Measurements from ENCODE around the gene GUCA2A. TPM values are rescaled to one million over a fixed set of nuclear protein-coding genes. Genes with fewer than 3 reads are reported as not detected.
A peak's percentile ranks its signal among the peaks of the same experiment; 100 is the strongest.

The GUCA2A gene
- total and polyA plus RNA-seq, 9 of the 15 experiments (the other 6 are each of a cell fraction or from before 2014, with no cell fraction given), result not detected

- CTCF ChIA-PET (ENCODE audit: low intra/inter-chr PET ratio), result no interaction called here
- intact Hi-C loops (cut with micrococcal nuclease), result no loop called here
- WGBS (ENCODE audit: insufficient coverage, low coverage, missing lambda C conversion rate), result 0% methylated on average over 12 of the region's 12 CpGs
Observed at GRCh38 chr1:42155362-42155761, 9.2 kb downstream of the GUCA2A start.

More at GRCh38 chr1:42155362-42155761, 9.2 kb downstream of the GUCA2A start:
- Histone ChIP-seq H3K36me3 (ENCODE audit: control insufficient read depth, insufficient read depth, low read length) (no peaks in the 10 kb centered on the region), H3K9me3 (replicated peaks; ENCODE audit: control insufficient read depth, insufficient read depth, low read depth, low read length) (no peaks in the 10 kb centered on the region), H3K79me2 (ENCODE audit: control insufficient read depth, insufficient read depth, low read length) (no peaks in the 10 kb centered on the region), H3K4me2 (ENCODE audit: insufficient read depth, low read length) (no peak overlapping the region), H3K4me3 (no peak overlapping the region), H2AFZ (ENCODE audit: low read depth, low read length) (no peak overlapping the region), H3K4me1 (replicated peaks in 1 of 2; ENCODE audit: control insufficient read depth in 2 of 2, insufficient read depth in 2 of 2, low read length in 2 of 2) (peaks cover 0 to 5% of the 10 kb centered on the region in 2 experiments; a peak in 1 of 5 replicates), H3K9me1 (ENCODE audit: control insufficient read depth, insufficient read depth, low read length) (no peaks in the 10 kb centered on the region), H4K20me1 (replicated peaks; ENCODE audit: control insufficient read depth, insufficient read depth, low read length) (no peaks in the 10 kb centered on the region; the same call in none of the 2 replicates), H3K9ac (ENCODE audit: insufficient read depth in 1 of 2, low read depth in 2 of 2, low read length in 2 of 2) (peak overlapping the region in 1 of 2 experiments; percentile 56; a peak in 2 of 4 replicates), H3K27me3 (ENCODE audit: control insufficient read depth in 2 of 2, insufficient read depth in 2 of 2, low read length in 2 of 2) (peaks cover 28 to 63% of the 10 kb centered on the region in 2 experiments; a peak in 4 of 5 replicates), H3K27ac (ENCODE audit: extremely low read depth, low read depth, low read length) (no peak overlapping the region)
- FAIRE-seq, result no peak
- ATAC-seq, result no peak; the same call in 2 of the 3 replicates
- BruUV-seq (replicated peaks), result no TSS peak
- in situ Hi-C loops (cut with MboI), result no loop called here
- TF ChIP-seq MITF (IDR thresholded peaks at IDR 0.05) (no peak), ESRRB (CRISPR knock-in tag; IDR thresholded peaks at IDR 0.05; ENCODE audit: borderline replicate concordance) (no peak), EP400 (IDR thresholded peaks at IDR 0.05) (no peak), XRCC3 (IDR thresholded peaks at IDR 0.05) (no peak), TARDBP (IDR thresholded peaks at IDR 0.05) (no peak), MECOM (CRISPR knock-in tag; IDR thresholded peaks at IDR 0.05) (no peak), FOSL1 (tag; conservative IDR thresholded peaks at IDR 0.05) (no peak), SFPQ (IDR thresholded peaks at IDR 0.05; ENCODE audit: low read depth, low read length) (no peak), U2AF1 (optimal IDR thresholded peaks at IDR 0.05; ENCODE audit: low read depth, low read length) (no peak)
- POLR2A ChIA-PET, result interaction anchor here (0.7 to 1.3 kb wide), 3 partner anchors 45 to 1707 kb away, joined by 3 to 5 read pairs (median 3); no protein-coding TSS in a partner anchor
- no peak for DNase-seq (ENCODE audit: extremely low read depth in 1 of 4, low spot score in 3 of 4)

All from K562 (cell line).